Activated CD8-positive, alpha-beta T cell treated with anti-CD3 and anti-CD28 coated beads, Interleukin-2, amount 10 ng/mL, durations not matched to agents 7 days and 5 days (primary cell): Measurements from ENCODE around the gene AATF. TPM values are rescaled to one million over a fixed set of nuclear protein-coding genes. Genes with fewer than 3 reads are reported as not detected.

Source experiments
- ATAC-seq: fragments of 150-1000 bp; cut with Tn5 transposase; one replicate; pipeline ENCODE4 v1.10.0; 2021; ENCODE audit warnings: moderate library complexity
- CTCF ChIA-PET: fragments of 350-600 bp; sonication (Branson Sonifier 250); formaldehyde crosslinking; loops from one replicate; lab custom pipeline; 2021; ENCODE audit warnings: antibody characterized with exemption; lab: Charles Lee
- POLR2A ChIA-PET: fragments of 350-600 bp; sonication (Branson Sonifier 250); formaldehyde crosslinking; loops from one replicate; lab custom pipeline; 2021; ENCODE audit warnings: antibody characterized with exemption; lab: Charles Lee
- DNase-seq: peaks from one replicate; pipeline ENCODE4 v3.0.0-alpha.2; 2020
- H3K27ac Mint-ChIP-seq: one replicate; pipeline ENCODE4 v1.8.0; 2021; ENCODE audit warnings: mild to moderate bottlenecking, mixed read lengths
- H3K27me3 Mint-ChIP-seq: one replicate; pipeline ENCODE4 v1.8.0; 2021; ENCODE audit warnings: low read depth, mixed read lengths
- H3K36me3 Mint-ChIP-seq: one replicate; pipeline ENCODE4 v1.8.0; 2021; ENCODE audit warnings: low read depth, mixed read lengths
- H3K4me1 Mint-ChIP-seq: one replicate; pipeline ENCODE4 v1.8.0; 2021; ENCODE audit warnings: low read depth, mixed read lengths
- H3K4me3 Mint-ChIP-seq: one replicate; pipeline ENCODE4 v1.8.0; 2021; ENCODE audit warnings: mild to moderate bottlenecking, mixed read lengths
- H3K9me3 Mint-ChIP-seq: one replicate; pipeline ENCODE4 v1.8.0; 2022; ENCODE audit warnings: mixed read lengths; ENCODE audit not compliant: insufficient read depth
- total RNA-seq, 2 experiments: library from RNA; stranded (reverse); gene quantifications; one replicate each; pipeline ENCODE4 v1.2.3, GENCODE V29; 2021

Gene AATF
- total RNA-seq, 2 experiments from 2014 or later: 69.8 to 72.9 TPM

DNA sequence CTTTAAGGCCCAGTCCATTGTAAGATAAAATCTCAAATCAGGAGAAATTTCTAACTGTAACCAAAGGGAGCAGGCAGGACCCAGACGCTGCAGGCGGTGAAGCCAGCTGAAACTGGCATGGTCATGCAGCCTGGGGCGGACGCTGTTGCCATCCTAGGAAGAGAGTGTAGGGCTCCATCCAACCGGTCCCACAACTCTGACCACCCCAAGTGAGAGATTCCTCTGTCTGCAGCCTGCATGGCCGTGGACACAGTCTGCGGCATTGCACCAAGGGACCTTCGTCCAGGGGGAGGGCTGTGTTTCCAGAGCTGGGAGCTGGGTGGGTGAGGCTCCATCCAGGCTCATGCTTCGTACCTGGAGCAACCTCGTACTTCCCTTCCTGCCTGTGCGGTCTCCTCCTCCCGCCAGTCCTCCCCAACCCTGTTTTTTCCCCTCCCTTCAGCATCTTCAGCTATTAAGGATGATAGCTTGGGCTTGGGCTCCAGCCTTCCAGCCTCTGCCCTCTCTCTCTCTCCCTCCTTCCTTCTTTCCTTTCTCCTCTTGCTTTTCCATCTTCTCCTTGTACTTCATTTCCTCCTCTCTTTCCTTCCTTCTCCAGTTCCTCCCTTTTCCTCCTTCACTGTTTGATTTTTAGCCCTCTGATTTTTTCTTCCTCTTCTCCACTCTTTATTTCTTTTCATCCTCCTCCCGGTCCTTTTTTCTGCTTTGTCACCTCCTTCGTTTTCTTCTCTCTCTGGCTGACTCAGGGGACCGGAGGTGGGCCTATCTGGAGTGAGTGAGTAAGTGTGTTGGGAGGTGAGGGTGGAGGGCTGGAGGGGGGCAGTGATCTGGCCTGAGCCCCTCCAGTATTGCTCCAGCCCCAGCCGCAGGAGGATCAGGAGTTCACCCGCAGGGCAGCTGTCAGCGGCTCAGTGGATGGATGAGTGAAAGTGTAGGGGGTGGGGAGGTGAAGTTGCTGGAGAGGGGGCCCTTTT is 28.4 kb upstream of the AATF start:
- Mint-ChIP-seq H3K27ac (no peak overlapping the region), H3K9me3 (no peaks in the 10 kb centered on the region), H3K4me3 (no peak overlapping the region), H3K27me3 (peaks cover 37% of the 10 kb centered on the region), H3K4me1 (peaks cover 9% of the 10 kb centered on the region), H3K36me3 (no peaks in the 10 kb centered on the region)
- POLR2A ChIA-PET: no interaction called here
- CTCF ChIA-PET: interaction anchor here (1.2 kb wide), 1 partner anchor 318 kb away, joined by 3 read pairs; no protein-coding TSS in a partner anchor
- DNase-seq (no peak), ATAC-seq (no peak)

DNA sequence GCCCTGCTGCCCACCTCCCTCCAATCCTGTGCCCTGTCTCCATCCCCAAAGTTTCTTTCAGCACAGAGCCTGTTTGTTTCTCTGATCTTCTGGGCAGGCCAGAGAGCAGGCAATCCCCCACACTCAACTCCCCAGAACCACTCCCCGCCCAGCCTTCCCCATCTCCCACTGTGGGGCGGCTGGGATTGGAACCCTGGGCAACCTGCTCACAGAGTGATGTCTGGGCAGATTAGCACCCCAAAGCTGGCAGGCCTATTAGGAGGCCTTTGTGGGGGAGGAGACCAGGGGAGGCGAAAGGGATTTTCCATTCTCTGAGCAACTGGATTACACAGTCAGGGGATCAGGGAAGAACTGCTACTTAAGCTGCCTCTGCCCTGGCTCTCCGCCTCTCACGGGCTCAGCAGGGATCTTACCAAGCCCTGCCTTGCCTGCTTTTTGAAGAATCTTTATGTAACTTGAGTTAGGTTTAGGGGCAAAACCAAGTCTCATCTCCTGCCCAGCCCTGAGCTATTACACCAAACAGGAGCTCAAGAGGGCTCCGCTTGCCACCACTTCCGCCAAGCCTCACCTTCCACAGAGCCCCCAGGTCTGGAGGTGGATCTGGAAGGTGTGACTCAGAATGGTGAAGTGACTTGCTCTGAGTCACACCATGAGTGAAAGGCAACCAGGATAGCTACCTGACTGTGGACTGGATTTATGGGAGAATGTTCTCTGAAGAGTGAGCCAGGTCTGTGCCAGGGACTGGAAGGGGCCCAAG is 27.5 kb upstream of the AATF start:
- ChIA-PET POLR2A (no interaction called here), CTCF (no interaction called here)
- Mint-ChIP-seq H3K27me3 (peaks cover 43% of the 10 kb centered on the region), H3K4me1 (peaks cover 9% of the 10 kb centered on the region), H3K9me3 (no peaks in the 10 kb centered on the region), H3K27ac (no peak overlapping the region), H3K4me3 (no peak overlapping the region), H3K36me3 (no peaks in the 10 kb centered on the region)
- DNase-seq (peak; percentile 48), ATAC-seq (peak; percentile 69)

DNA sequence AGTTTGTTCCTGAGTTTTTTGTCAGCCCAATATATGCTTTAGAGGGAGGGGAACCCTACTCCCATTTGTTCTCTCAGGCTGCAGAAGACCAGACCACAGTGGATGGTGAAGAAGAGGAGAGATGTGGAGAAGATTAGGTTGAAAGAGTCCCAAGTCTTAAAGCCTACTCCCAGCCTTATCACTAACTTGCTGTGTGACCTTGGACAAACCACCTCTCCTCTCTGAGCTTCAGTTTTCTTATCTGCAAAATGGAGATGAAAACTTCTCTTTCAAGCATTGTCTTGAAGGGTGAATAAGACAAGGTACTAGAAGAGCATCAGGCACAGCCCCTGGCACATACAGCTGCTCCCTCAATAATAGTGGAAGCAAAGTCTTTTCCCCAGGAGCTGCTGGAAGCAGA is 26.6 kb upstream of the AATF start:
- Mint-ChIP-seq H3K4me1 (peaks cover 9% of the 10 kb centered on the region), H3K36me3 (no peaks in the 10 kb centered on the region), H3K27me3 (peaks cover 46% of the 10 kb centered on the region), H3K4me3 (no peak overlapping the region), H3K9me3 (no peaks in the 10 kb centered on the region), H3K27ac (no peak overlapping the region)
- DNase-seq (no peak), ATAC-seq (no peak)
- POLR2A ChIA-PET: no interaction called here
- CTCF ChIA-PET: no interaction called here

DNA sequence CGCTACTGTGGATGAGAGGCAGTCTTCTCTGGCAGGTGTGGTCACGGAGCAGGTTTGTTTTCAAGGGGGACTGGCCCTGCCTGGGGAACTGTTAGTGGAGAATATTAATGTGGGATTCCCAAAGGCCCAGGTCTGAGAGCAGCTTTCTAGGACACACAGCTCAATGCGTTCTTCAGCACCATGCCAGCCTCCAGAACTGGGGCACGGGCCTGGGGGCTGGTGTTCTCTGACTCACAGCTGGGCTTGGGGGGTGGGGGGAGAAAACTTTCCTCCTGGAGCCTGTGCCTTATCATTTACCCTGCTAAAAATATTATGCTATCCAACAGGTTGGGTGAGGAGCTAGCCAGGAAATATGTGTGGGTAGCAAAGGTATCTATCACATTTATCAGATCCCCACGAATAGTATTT is 24.9 kb upstream of the AATF start:
- POLR2A ChIA-PET: interaction anchor here (0.6 kb wide), 1 partner anchor 98 kb away, joined by 5 read pairs; no protein-coding TSS in a partner anchor
- H3K36me3 Mint-ChIP-seq: no peaks in the 10 kb centered on the region
- peaks cover 20% of the 10 kb centered on the region for H3K4me1 Mint-ChIP-seq
- no peaks in the 10 kb centered on the region for H3K9me3 Mint-ChIP-seq
- DNase-seq (no peak), ATAC-seq (no peak)
- no peak overlapping the region for H3K4me3 Mint-ChIP-seq
- peaks cover 59% of the 10 kb centered on the region for H3K27me3 Mint-ChIP-seq
- CTCF ChIA-PET: interaction anchor here (1.2 to 1.4 kb wide), 2 partner anchors 9 to 124 kb away, joined by 3 to 4 read pairs; no protein-coding TSS in a partner anchor
- H3K27ac Mint-ChIP-seq: no peak overlapping the region

DNA sequence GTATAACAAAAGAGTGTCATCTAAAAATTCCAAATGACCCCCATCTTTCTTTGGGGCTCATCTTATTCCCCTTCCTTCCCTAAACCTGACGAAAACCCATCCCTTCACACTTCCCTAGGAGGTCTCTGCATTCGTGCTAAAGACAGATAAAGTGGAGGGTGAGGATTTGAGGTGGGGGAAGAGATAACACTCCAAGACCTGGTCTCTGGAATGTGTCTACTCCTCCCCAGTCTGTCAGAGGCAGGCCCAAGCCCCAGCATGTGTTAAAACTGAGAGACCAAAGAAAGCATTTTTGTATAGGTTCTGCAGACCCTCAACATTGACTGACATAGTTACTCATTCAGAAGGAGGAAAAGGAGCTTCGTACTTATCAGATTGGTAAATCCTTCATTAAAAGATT is 22.5 kb upstream of the AATF start:
- Mint-ChIP-seq H3K4me1 (peaks cover 18% of the 10 kb centered on the region), H3K36me3 (no peaks in the 10 kb centered on the region), H3K9me3 (no peaks in the 10 kb centered on the region), H3K27me3 (peaks cover 63% of the 10 kb centered on the region), H3K4me3 (no peak overlapping the region), H3K27ac (no peak overlapping the region)
- DNase-seq (no peak), ATAC-seq (no peak)
- ChIA-PET CTCF (interaction anchor here (0.6 to 0.9 kb wide), 2 partner anchors 298 to 314 kb away, joined by 3 read pairs; no protein-coding TSS in a partner anchor), POLR2A (no interaction called here)

DNA sequence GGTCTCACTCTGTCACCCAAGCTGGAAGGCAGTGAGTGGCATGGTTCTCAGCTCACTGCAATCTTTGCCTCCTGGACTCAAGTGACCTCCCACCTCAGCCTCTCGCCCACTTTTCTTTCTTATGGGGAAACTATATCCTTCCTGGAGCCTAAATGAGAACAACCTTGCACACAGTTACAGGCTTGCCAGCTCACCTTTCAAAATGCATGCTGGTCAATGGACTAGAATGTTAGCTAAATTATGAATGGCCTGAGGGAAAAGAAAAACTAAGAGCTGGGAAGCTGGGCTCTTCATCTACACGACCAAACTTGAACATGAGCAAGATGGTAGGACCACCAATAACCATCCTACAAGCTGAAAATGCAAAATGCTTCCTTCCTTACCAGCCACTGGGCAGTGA is 22.1 kb upstream of the AATF start:
- Mint-ChIP-seq H3K9me3 (no peaks in the 10 kb centered on the region), H3K27ac (no peak overlapping the region), H3K4me3 (no peak overlapping the region), H3K4me1 (peaks cover 14% of the 10 kb centered on the region), H3K27me3 (peaks cover 66% of the 10 kb centered on the region), H3K36me3 (no peaks in the 10 kb centered on the region)
- ChIA-PET POLR2A (no interaction called here), CTCF (interaction anchor here (0.6 to 0.9 kb wide), 2 partner anchors 298 to 314 kb away, joined by 3 read pairs; no protein-coding TSS in a partner anchor)
- DNase-seq: no peak
- ATAC-seq: no peak

DNA sequence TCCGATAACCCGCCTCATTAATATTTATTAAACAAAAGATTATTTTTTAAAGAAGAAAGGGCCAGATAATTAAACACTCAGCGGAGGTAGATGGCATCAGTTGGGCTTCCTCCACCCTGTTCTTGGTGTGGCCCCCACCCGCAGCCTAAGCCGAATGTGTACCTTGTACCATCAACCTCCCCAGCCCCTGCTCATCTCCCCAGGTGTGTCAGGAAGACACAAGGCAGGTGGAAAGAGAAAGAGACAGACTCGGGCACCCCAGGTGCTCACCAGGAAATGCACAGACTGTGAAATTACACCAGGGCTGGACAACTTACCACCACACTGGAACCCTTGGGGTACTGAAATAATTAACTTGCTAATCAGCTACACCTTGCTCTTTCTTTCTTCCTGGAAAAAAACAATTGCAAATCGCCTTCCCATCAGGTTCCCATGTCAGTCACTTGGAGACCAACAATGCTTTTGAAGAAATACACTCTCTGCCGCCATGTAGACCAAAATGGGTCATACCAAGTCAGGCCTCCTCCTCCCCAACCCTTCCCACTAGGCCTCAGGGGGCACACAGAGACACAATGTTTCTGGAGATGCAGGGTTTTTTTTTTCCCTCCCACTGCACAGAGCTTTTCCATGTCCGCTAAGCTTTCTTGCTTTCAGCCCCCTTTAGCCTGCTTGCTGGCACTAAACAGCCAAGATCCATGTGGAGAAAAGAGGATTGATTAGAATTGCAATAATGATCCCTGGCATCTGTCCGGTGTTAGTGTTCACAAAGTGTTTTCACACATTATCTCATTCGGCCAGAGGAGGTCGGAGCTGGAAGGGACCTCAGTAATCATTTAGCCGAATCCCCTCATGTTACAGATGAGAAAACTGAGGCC is 20.0 kb upstream of the AATF start:
- peaks cover 29% of the 10 kb centered on the region for H3K4me1 Mint-ChIP-seq
- no peaks in the 10 kb centered on the region for H3K9me3 Mint-ChIP-seq
- ATAC-seq: no peak
- H3K36me3 Mint-ChIP-seq: no peaks in the 10 kb centered on the region
- POLR2A ChIA-PET: no interaction called here
- no peak overlapping the region for H3K4me3 Mint-ChIP-seq
- H3K27ac Mint-ChIP-seq: no peak overlapping the region
- DNase-seq: no peak
- H3K27me3 Mint-ChIP-seq: peaks cover 77% of the 10 kb centered on the region
- CTCF ChIA-PET: no interaction called here

DNA sequence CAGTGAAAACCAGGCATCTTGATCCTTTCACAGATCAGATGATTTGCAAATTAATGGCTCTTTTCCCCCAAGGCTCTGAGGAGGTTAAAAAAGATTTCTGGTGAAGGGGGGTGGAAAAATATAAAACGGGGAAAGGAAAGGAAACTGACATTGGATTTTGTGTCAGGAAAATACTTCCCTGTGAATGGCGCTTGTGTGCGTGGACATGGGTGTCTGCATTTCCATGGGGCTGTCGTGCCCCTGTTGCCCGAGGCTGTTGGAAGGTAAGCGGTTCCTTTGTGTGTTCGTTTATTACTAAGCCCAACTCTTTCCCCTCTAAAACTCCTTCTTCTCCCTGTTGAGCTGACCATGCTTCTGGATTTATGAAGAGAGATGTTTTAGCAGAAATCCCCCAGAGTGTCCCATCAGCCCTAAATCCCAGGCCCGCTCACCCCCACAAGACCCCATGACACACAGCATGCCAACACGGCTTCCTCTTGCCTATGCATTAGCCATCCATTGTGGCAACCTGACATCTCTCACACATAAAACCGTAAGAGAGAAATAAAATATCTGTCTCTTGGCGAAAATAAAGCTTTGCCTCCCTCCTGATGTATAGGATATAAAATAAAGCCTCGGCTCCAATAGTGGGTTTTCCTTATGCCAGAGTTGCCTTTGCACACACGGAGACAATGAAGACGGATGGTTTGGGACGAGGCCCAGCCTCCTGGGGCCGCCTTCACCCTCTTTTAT is 18.7 kb upstream of the AATF start:
- H3K4me1 Mint-ChIP-seq: peaks cover 37% of the 10 kb centered on the region
- CTCF ChIA-PET: interaction anchor here (0.9 kb wide), 1 partner anchor 304 kb away, joined by 3 read pairs; no protein-coding TSS in a partner anchor

DNA sequence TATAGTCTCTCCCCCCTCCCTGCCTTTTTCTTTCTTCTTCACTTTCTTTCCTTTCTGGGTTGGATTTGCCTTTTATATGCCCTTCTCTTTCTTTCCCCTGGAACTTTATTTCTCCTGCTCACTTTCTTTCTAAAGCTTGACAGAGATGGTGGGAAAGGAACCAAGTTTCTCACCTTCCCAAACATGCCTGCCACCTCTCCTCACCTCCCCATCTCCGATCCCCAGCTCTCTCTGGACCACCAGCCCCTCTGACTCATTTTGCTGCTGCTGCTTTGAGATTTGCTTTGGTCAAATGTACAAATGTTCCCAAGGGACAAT is 18.2 kb upstream of the AATF start:
- H3K4me1 Mint-ChIP-seq: peaks cover 42% of the 10 kb centered on the region
- no peaks in the 10 kb centered on the region for H3K9me3 Mint-ChIP-seq
- ATAC-seq: no peak
- ChIA-PET POLR2A (no interaction called here), CTCF (interaction anchor here (0.9 kb wide), 1 partner anchor 304 kb away, joined by 3 read pairs; no protein-coding TSS in a partner anchor)
- no peak overlapping the region for H3K4me3 Mint-ChIP-seq
- no peak overlapping the region for H3K27ac Mint-ChIP-seq
- H3K36me3 Mint-ChIP-seq: no peaks in the 10 kb centered on the region
- peaks cover 86% of the 10 kb centered on the region for H3K27me3 Mint-ChIP-seq
- no peak for DNase-seq

More for the DNA sequence above, 18.7 kb upstream of the AATF start:
- peaks cover 86% of the 10 kb centered on the region for H3K27me3 Mint-ChIP-seq
- POLR2A ChIA-PET: no interaction called here
- DNase-seq (no peak), ATAC-seq (no peak)
- no peak overlapping the region for H3K4me3 Mint-ChIP-seq
- no peak overlapping the region for H3K27ac Mint-ChIP-seq
- H3K36me3 Mint-ChIP-seq: no peaks in the 10 kb centered on the region
- no peaks in the 10 kb centered on the region for H3K9me3 Mint-ChIP-seq

DNA sequence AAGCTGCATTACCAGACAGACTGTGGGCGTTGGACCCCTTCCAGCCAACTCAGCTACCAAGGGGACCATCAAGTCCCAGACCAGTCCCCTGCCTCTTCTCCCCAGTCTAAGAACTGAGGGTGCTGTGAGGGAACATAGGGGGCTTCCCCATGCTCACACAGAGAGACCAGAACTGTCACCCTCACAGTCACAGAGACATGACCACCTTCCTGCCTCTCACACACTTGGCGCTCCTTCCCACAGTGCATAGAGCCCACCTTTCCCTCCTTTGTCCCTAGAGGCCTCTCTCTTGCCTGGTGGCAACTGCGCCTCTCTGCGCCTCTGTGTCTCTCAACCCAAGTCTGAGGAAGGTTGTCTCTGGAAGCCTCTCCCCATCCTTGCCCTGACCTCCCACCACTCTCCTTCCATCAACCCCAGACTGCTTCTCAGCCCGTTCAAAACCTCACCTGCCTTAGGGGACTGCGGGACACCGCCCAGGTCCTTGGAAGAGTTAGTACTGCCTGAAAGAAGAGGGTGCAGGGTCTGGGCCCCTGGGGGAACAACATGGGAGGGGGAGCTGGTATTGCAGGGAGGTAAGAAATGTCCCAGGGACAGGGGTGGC is 17.6 kb upstream of the AATF start:
- no peaks in the 10 kb centered on the region for H3K9me3 Mint-ChIP-seq
- no peak for DNase-seq
- no peaks in the 10 kb centered on the region for H3K36me3 Mint-ChIP-seq
- no peak overlapping the region for H3K27ac Mint-ChIP-seq
- no peak overlapping the region for H3K4me3 Mint-ChIP-seq
- H3K27me3 Mint-ChIP-seq: peaks cover 89% of the 10 kb centered on the region
- CTCF ChIA-PET: interaction anchor here (0.9 kb wide), 1 partner anchor 305 kb away, joined by 3 read pairs; no protein-coding TSS in a partner anchor
- no peak for ATAC-seq
- H3K4me1 Mint-ChIP-seq: peaks cover 46% of the 10 kb centered on the region
- POLR2A ChIA-PET: interaction anchor here (0.8 kb wide), 1 partner anchor 9 kb away, joined by 3 read pairs; no protein-coding TSS in a partner anchor
